WI38 (cell line): Measurements from ENCODE around the gene ANAPC7.

Experiments used
- H3K4me3 ChIP-seq: 2 replicates; pipeline ENCODE4 v1.5.1; 2011; ENCODE audit warnings: low read depth, mild to moderate bottlenecking, control low read depth, low read length
- TF ChIP-seq, protein P1 (sequence below): IDR thresholded peaks from 2 replicates; pipeline ENCODE4 v1.5.1; 2012; ENCODE audit warnings: low read depth, mild to moderate bottlenecking, control low read depth, low read length

The ANAPC7 gene

DNA sequence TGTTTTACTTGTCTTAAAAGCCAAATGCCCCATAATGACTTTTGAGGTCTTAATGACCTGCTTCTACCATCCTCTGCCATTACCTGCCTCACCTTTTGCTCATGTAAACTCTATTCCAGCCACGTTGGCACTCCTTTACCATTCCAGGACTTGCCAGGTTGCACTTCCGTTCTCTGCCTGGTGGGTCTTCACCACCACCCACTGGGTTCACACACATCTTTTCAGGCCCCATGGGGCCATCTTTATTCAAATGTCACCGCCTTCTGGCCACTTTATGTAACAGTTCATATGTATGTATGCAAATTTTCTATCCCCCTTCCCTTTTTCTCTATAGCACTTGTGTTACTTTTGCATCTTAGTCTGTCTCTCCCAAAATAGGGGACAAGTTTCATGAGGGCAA lies 64.8 kb downstream of the ANAPC7 start:
- TF ChIP-seq, protein P1, sequence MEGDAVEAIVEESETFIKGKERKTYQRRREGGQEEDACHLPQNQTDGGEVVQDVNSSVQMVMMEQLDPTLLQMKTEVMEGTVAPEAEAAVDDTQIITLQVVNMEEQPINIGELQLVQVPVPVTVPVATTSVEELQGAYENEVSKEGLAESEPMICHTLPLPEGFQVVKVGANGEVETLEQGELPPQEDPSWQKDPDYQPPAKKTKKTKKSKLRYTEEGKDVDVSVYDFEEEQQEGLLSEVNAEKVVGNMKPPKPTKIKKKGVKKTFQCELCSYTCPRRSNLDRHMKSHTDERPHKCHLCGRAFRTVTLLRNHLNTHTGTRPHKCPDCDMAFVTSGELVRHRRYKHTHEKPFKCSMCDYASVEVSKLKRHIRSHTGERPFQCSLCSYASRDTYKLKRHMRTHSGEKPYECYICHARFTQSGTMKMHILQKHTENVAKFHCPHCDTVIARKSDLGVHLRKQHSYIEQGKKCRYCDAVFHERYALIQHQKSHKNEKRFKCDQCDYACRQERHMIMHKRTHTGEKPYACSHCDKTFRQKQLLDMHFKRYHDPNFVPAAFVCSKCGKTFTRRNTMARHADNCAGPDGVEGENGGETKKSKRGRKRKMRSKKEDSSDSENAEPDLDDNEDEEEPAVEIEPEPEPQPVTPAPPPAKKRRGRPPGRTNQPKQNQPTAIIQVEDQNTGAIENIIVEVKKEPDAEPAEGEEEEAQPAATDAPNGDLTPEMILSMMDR, result no peak
- H3K4me3 ChIP-seq, result no peak overlapping the region

DNA sequence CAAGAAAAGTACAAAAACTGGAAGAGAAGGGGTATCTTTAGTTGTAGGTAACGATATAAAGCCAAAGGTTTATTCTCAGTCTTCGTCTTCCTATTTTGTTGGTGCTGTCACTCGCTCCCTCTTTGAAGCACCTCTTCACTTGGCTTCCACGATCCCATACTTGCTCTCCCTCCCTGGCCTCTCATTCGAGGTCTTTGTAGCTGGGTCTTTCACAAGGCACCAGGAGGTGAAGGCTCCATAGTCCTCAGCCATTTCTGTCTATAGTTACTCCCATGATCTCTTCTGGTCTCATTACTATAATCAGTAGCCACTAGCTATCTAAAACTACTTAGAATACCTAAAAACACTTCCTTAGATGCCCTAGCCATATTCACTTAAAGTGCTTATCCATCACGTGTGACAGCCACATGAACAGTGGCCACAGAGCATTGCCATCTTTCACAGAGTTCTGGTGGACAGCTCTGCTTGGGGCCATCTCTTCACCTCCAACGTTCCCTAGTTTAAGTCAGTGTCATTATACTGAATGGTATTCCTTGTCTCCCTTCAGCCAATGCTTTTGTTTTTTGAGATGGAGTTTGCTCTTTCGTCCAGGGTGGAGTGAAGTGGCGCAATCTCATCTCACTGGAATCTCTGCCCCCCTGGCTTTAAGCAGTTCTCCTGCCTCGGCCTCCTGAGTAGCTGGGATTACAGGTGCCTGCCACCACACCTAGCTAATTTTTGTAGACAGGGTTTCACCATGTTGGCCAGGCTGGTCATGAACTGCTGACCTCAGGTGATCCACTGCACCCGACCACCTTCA lies 65.4 kb downstream of the ANAPC7 start:
- H3K4me3 ChIP-seq, result no peak overlapping the region
- TF ChIP-seq, protein P1, result no peak

DNA sequence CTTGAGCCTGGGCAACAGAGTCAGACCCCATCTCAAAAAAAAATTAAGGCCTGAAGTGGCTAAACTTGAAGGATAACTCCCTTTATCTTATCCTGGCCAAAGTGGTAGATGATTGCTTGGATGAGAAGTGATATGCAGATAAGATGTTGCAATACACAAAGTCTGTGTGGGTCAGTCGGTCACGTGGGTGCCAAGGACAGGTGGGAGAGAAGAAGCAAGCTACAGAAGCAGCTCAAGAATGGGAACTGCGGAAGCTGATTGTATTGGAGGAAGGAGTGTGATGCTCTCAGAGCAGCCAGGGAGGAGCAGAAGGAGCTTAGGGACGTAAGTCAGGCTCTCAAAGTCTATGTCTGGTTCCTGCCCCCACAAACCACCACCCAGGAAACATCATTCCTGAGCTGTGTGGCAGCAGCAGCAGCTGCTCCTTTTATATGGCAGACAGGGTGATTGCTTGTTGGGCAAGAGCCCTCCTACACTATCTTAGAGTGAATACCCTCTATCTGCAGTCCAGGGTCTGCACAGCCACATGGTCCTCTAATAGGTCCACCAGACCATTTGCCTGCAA lies 67.9 kb downstream of the ANAPC7 start:
- no peak overlapping the region for H3K4me3 ChIP-seq
- TF ChIP-seq, protein P1, result no peak

DNA sequence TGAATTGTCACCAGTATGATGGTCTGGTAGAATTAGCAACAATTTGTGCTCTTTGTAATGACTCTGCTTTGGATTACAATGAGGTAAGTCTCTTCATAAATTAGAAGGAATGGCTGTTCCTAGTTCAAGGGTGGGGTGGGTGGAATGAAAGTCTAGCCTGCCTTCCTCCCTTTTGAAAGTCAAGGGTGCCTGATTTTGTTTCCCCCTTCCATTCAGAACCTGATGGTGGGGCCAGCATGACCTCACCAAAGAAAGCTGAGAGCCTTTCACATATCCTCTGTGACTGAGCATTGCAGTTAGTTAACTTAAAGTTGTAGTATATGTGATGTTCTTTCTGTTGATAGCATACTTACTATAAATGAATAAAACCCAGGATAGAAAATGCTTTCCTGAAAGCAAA lies 70.3 kb downstream of the ANAPC7 start:
- no peak overlapping the region for H3K4me3 ChIP-seq
- TF ChIP-seq, protein P1, result no peak

DNA sequence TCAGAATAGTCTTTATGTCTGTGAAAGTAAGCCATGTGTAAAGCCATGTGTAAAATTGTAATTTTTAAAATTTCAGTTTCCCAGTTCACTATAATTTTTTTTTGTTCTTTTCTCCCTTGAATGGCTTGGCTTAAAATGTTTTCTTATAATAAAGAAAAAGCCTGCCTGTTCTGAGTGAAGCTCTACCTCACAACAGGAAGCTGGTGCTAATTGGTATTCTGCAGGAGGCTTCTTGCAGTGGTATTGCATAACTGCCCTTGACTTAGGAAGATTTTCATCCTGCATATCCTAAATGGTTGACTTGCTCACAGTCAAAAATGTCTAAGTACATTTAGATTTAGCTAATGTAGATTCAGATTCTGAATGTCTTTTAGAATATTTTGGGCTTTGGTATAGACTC lies 73.0 kb downstream of the ANAPC7 start:
- TF ChIP-seq, protein P1, result no peak
- no peak overlapping the region for H3K4me3 ChIP-seq

DNA sequence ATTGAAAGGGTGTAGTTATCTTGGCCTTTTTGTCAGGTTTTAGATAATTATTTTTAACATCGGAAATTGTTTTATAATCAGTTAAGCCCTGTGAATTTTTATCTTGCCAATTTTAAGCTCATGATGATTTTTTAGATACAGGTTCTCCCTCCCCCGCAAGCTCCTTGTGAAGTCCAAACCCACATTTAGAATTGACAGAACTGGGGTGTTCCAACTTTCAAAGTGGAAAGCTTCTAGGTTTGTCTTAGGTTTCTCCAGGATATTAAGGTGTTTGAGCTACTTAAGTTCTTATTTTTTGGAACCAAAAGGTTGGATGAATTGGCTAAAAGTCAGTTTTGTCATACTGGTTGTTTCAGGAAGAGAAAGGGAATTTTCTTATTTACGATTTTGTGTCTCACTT lies 73.4 kb downstream of the ANAPC7 start:
- TF ChIP-seq, protein P1, result no peak

DNA sequence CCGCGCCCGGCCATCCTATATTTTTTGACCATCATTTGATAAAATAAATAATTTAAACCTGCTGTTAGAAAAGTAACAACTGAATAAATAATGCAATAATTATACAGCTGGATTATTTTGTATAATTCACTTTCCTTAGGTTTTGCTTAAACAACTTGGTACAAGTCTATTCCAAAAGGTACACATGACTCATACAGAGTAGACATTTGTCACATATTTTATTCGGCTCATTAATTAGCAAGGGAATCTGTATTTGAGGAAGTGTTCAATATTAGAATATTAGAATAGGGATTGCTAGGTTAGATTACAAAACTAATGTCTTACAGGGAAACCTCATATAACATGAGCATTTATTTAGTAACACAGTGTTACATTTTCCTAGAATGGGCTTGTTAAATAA lies 73.8 kb downstream of the ANAPC7 start:
- TF ChIP-seq, protein P1, result no peak
- no peak overlapping the region for H3K4me3 ChIP-seq

More for the DNA sequence above, 73.4 kb downstream of the ANAPC7 start:
- H3K4me3 ChIP-seq, result no peak overlapping the region
